ENCODE results near the gene CLK2. TPM values are rescaled to one million over a fixed set of nuclear protein-coding genes. Genes with fewer than 3 reads are reported as not detected.

The CLK2 gene
- total and polyA plus RNA-seq, 7 donors = 7.2 to 45.9 (median 23.2) TPM

DNA sequence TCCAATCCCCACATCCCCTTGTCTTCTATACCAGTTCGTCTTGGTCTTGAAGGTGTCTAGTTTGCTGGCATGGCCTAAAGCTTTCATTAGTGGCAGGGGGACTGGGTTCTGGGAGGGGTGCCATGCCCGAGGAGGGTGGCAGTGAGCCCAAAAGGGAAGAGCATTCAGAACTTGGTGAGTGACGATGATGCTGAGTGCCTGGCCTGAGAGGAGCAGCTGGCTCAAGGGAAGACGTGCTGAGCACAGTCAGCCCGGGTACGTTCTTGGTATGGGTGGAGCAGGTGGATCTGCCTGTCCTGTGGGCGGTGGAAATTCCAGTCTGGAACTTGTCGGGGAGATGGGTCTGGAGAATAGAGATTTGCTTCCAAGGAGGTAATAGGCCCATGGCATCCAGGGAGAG, 40.0 kb upstream of the CLK2 start:
- Histone ChIP-seq H3K27me3 (no peaks in the 10 kb centered on the region), H3K27ac (no peak overlapping the region), H3K4me3 (no peak overlapping the region), H3K9me3 (no peaks in the 10 kb centered on the region), H3K36me3 (peaks cover 0 to 47% (median 3%) of the 10 kb centered on the region in 4 donors), H3K4me1 (peaks cover 0 to 18% (median 15%) of the 10 kb centered on the region in 4 donors)
- 91 to 94% methylated on average over 8 of the region's 8 CpGs for WGBS, 2 donors
- intact Hi-C loops (cut with DNase I) = no loop called here
- DNase-seq = no peak
- TF ChIP-seq, protein P1, sequence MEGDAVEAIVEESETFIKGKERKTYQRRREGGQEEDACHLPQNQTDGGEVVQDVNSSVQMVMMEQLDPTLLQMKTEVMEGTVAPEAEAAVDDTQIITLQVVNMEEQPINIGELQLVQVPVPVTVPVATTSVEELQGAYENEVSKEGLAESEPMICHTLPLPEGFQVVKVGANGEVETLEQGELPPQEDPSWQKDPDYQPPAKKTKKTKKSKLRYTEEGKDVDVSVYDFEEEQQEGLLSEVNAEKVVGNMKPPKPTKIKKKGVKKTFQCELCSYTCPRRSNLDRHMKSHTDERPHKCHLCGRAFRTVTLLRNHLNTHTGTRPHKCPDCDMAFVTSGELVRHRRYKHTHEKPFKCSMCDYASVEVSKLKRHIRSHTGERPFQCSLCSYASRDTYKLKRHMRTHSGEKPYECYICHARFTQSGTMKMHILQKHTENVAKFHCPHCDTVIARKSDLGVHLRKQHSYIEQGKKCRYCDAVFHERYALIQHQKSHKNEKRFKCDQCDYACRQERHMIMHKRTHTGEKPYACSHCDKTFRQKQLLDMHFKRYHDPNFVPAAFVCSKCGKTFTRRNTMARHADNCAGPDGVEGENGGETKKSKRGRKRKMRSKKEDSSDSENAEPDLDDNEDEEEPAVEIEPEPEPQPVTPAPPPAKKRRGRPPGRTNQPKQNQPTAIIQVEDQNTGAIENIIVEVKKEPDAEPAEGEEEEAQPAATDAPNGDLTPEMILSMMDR (IDR thresholded peaks at IDR 0.05) = no peak
- TF ChIP-seq EP300 (IDR thresholded peaks at IDR 0.05) (no peak), POLR2A (IDR thresholded peaks at IDR 0.05) (no peak), POLR2AphosphoS5 (IDR thresholded peaks at IDR 0.05) (no peak)

DNA sequence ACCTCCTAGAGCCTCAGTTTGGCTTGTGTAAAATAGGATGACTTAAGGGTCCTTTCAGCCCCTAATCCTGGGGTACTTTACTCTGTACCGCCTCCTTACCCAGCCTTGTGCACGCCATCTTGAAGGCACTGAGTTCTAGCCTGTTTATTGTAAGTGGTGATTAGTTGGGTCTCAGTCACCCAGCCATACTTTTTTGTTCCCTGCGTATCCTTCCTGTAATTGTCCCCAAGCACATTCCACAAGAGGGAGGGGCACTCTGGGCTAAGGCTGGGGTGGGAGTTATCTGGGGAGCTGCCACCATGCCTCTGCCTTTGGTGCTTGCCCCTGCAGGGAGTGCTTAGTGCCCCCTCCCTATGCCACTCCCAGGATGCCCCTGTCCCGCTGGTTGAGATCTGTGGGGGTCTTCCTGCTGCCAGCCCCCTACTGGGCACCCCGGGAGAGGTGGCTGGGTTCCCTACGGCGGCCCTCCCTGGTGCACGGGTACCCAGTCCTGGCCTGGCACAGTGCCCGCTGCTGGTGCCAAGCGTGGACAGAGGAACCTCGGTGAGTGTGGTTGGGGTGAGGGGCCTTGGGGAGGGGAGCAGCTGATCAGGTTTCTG, 36.2 kb upstream of the CLK2 start:
- H3K27me3 ChIP-seq = no peaks in the 10 kb centered on the region
- intact Hi-C loops (cut with DNase I) = loop anchor here (2.0 kb wide), 1 partner anchor 55 kb away; the partner anchor contains the start of gene ENTREP3
- H3K36me3 ChIP-seq = peaks cover 0 to 34% (median 3%) of the 10 kb centered on the region in 4 donors
- peak overlapping the region; percentile 57 to 89 (median 78) for H3K4me3 ChIP-seq
- peaks cover 0 to 26% (median 19%) of the 10 kb centered on the region in 4 donors for H3K4me1 ChIP-seq
- WGBS, 2 donors = 7 to 18% methylated on average over 11 of the region's 11 CpGs
- H3K9me3 ChIP-seq = no peaks in the 10 kb centered on the region
- H3K27ac ChIP-seq = peak overlapping the region; percentile 88 to 91 (median 90)
- no peak for DNase-seq
- TF ChIP-seq EP300 (IDR thresholded peaks at IDR 0.05) = no peak
- TF ChIP-seq, protein P1 (IDR thresholded peaks at IDR 0.05) = no peak
- TF ChIP-seq POLR2AphosphoS5 (IDR thresholded peaks at IDR 0.05) = no peak
- no peak for TF ChIP-seq POLR2A (IDR thresholded peaks at IDR 0.05)

DNA sequence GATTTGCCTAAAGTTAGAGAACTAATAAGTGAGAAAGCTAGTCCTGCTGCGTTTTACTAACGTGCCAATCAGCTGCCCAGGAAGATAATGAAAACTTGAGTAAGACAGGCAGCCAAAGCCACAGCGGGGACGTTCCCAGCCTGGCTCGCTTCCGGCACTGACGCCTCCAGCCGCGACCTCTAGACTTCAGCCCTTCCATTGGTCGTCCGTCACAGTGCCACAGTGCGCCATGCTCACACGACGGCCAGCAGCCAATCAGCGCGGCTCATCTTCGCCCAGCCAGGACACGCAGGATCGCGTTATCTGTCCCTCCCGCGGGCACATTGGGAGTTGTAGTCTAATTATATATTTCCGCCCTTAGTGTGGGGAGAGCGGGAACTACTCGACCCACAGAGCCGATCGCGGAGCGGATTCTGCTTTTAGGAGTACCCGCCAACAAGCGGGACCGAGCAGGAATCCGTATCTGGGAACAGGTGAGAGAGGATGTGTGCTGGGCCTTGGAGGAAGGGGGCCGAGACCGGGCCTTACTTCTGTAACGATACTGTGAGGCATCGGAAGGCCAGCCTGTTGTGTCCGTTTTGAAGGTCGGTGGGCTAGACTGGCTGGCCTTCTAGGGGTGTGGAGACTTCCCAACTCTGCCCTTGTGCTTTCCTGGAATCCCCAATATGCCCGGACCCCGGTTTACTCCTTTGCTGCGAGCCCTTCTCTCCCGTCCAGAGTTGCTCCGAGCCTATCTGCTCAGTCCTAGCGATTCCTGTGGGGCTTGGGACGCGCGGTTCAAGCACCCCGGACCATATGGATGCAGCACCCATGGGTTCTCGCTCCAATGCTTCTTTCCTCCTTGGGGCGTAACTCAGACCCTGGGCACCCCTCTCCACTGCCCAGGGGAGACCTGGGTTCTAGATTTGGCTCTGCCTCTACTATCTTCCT, 35.5 kb upstream of the CLK2 start, which contains the start of gene FDPS:
FDPS (plus strand) TSS at position 374 of the 930 bp plus-strand sequence. CDS start 924 bp downstream, outside the sequence.
- TF ChIP-seq, protein P1 (IDR thresholded peaks at IDR 0.05) = peak in 2 of 4 experiments; percentile 18 to 29
- TF ChIP-seq POLR2A (IDR thresholded peaks at IDR 0.05) (peak; percentile 31 to 66), POLR2AphosphoS5 (IDR thresholded peaks at IDR 0.05) (peak; percentile 80 to 94 (median 87)), EP300 (IDR thresholded peaks at IDR 0.05) (no peak)
- 0% methylated on average over 51 of the region's 51 CpGs for WGBS, 2 donors
- Histone ChIP-seq H3K4me3 (peak within 1 kb of the TSS; percentile 57 to 89 (median 78)), H3K27ac (peak within 1 kb of the TSS; percentile 88 to 91 (median 90)), H3K4me1 (peaks cover 0 to 26% (median 19%) of the 10 kb centered on the region in 4 donors), H3K9me3 (no peaks in the 10 kb centered on the region), H3K27me3 (no peaks in the 10 kb centered on the region), H3K36me3 (peaks cover 0 to 27% (median 3%) of the 10 kb centered on the region in 4 donors)
- DNase-seq = peak; percentile 100
- intact Hi-C loops (cut with DNase I) = loop anchor here (2.0 kb wide), 1 partner anchor 54 kb away; the partner anchor contains the start of gene ENTREP3

DNA sequence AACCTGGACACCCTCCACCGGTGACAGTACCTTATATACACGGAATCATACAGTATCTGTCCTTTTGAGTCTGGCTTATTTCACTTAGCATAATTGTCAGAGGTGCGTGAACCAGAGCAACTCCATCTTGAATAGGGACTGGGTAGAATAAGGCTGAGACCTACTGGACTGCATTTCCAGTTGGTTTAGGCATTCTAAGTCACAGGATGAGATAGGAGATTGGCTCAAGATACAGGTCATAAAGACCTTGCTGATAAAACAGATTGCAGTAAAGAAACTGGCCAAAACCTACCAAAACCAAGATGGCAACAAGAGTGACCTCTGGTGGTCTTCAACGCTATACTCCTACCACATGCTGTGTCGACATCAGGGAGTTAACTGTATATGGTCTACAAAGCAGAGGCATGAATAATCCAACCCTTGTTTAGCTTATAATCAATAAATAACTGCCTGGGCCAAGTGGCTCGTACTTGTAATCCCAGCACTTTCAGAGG, 34.0 kb upstream of the CLK2 start:
- peak overlapping the region in 1 of 4 donors; percentile 88 for H3K27ac ChIP-seq
- WGBS, 2 donors = 59 to 82% methylated on average over 6 of the region's 6 CpGs
- DNase-seq = no peak
- TF ChIP-seq, protein P1 (IDR thresholded peaks at IDR 0.05) = peak in 2 of 4 experiments; percentile 11 to 27
- no peak for TF ChIP-seq POLR2AphosphoS5 (IDR thresholded peaks at IDR 0.05)
- peaks cover 0 to 26% (median 19%) of the 10 kb centered on the region in 4 donors for H3K4me1 ChIP-seq
- intact Hi-C loops (cut with DNase I) = loop anchor here (2.0 kb wide), 1 partner anchor 28 kb away; no protein-coding TSS in a partner anchor
- no peak overlapping the region for H3K4me3 ChIP-seq
- no peaks in the 10 kb centered on the region for H3K27me3 ChIP-seq
- H3K9me3 ChIP-seq = no peaks in the 10 kb centered on the region
- H3K36me3 ChIP-seq = peaks cover 0 to 12% (median 0%) of the 10 kb centered on the region in 4 donors
